DMS53 (cell line): ENCODE measurements around the gene MAGI3.

Experiments used
- DNase-seq: peaks from one replicate; lab custom pipeline; 2025; lab: John Stamatoyannopoulos, UW

The MAGI3 gene

DNA sequence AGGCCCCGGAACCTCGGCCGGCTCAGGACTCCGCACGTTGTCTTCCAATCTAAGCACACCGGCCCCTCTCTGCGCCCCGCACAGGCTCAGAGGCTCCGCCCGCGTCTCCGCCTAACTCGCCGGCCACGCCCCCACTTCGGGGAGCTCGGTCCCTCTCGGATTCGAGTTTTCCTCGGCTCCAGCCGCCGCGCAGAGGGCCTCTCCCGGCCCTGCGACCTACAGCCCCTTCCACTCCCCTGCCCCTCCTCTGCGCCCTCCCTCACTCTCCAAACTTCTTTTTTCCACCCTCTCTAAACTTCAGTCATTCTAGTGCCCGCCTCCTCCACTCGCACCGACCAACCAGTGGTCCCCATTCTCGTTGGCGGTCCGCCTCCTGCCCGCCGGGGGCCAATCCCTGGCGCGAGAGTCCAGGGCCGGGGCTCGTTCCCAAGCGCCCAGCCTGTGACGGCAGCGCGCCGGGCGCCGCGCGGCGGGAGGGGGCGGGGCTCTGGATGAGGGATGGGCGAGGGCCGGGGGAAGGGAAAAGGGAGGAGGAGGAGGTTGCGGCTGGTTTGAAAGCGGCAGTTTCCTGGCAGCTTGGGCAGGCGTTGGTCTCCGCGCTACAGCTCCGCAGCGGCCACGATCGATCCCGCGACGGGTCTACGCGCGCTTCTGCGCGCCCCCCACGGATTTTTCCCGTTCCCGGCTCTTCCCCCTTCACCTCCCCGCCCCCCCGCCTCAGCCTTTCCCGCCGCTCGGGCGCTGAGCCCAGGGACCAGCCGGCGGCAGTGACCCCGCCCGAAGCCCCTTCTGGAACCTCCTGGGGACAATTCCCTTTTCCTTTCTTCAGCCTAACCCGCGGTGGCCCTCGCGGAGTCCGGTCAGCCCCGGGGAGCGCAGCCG, at the start of gene MAGI3:
Gene MAGI3 (plus strand): TSS at position 563 of the 882 bp plus-strand sequence. CDS start 519 bp downstream, outside the sequence.
- DNase-seq = peak; percentile 99

- DNase-seq = peak; percentile 11
Measured at GRCh38 chr1:113353580-113353979, 36.7 kb upstream of the MAGI3 start.

- no peak for DNase-seq
Measured at GRCh38 chr1:113363935-113364334, 26.4 kb upstream of the MAGI3 start.

DNA sequence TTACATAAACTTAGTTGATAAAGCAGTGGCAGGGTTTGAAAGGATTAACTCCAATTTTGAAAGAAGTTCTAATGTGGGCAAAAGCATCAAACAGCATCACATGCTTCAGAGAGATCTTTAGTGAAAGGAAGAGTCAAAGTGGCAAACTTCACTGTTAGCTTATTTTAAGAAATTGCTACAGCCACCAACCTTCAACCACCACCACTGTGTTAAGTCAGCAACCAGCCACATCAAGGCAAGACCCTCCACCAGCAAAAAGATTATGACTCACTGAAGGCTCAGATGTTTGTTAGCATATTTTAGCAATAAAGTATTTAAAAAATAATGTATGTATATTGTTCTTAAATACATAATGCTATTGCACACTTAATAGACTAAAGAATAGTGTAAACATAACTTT, 21.3 kb upstream of the MAGI3 start:
- no peak for DNase-seq

DNA sequence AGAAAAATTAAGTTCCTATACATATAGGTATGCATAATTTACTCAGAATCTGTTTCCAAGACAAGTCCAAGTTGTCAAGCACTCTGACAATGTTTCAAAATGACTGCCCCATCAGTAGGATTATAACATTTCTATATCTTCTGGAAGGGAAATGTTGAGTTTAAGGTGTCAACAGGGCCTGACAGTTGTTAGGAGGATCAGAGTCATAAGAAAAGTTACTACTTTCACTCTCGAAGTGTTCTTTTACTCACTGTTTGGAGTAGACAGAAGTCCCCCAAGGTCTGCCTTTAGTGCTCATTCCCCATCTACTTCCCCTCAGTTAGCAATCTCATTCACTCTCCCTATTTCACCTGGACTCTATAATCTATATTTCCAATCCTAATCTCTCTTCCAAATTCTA, 20.6 kb upstream of the MAGI3 start:
- DNase-seq = no peak

DNA sequence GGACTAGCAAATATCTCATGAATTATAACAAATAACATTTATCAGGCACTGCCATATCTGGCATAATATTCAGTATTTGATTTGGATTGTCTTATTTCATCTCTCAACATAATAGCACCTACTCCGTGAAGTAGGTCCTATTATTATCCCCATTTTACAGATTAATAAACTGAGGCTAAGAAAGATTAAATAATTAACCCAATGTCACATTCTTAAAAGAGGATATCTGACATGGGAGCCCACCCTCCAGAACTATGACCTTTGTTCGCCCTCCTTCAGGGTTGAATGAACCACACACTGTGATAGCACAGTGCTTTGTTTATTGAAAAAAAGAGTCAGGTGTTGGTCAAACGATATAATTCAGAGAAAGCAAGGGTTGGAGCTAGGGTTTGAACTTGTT, 19.4 kb upstream of the MAGI3 start:
- DNase-seq = no peak

GRCh38 chr1:113372546-113372945, 17.8 kb upstream of the MAGI3 start:
- DNase-seq = no peak

DNA sequence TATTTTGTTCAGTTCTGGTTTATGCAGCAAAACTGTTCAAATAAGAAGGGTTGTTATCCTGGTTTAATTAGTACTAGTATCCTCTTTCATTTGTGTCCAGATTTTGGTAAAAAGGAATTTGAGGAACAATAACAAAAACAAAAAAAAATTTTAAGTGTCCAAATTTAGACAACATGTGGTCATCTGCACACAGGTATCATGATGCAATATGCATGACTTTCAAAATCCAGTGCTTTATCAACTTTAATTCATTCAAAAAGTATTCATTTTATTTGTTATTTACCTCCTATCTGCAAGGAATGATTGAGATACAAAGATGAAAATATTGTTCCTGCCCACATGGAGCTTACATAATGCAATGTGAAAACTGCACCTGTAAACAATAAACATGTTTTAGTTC, 16.7 kb upstream of the MAGI3 start:
- no peak for DNase-seq

DNA sequence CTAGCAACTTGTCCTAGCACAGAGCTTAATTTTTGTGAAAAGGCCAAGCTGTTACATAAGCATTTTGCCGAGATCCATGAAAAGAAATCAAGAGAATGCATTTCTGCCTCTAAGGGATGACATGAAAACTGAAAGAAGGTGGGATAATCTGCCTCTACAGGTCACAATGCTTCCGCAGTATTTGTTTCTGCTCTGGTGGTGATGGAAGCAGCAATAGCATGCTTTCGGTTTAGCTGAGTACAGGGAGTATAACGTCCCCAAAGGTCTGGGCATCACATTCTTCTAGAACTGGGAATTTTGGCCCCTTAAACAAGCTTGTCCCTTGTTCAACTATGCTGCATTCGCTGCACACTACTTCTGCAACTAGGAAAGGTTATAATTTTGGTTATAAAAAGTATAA, 14.4 kb upstream of the MAGI3 start:
- no peak for DNase-seq

GRCh38 chr1:113380075-113380474, 10.2 kb upstream of the MAGI3 start:
- DNase-seq = no peak

GRCh38 chr1:113388017-113388620, 2.2 kb upstream of the MAGI3 start:
- DNase-seq = no peak

DNA sequence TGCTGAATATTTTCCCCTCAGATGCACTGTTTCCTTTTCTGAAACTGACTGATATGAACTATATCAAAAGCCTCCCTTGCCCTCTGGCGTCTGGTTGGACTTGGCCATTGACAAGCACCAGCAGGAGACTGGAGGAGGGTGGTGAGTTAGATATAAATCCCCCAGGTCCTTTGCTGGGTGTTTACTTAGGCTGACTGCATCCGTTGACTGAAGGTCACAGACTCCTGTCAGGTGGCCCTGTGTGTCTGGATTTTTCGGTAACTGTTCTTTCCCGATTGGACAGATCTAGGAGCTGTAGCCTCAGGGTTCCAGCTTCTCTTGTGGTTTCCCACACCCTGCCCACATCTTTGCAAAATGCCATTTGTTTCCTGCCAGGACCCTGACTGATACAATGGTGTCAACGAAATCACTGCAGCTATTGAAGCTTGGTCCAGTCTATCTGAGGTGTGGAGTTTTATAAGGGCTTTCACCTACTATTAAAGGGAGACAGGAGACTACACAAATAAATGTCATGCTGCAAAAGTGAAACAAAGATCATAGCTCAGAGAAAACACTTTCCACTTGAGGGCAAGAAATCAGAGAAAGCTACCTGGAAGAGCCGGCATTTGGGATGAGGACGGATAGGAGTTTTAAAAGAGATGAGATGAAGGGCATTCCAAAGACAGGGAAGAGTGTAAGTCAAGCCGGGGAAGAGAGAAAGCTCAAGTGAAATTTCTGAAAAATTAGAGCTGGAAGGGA, 1.5 kb upstream of the MAGI3 start:
- DNase-seq = peak; percentile 71

- peak; percentile 56 for DNase-seq
Measured at GRCh38 chr1:113389359-113389952, 859 bp upstream of the MAGI3 start.

GRCh38 chr1:113390871-113391648, 745 bp downstream of the MAGI3 start:
- peak; percentile 79 for DNase-seq

DNA sequence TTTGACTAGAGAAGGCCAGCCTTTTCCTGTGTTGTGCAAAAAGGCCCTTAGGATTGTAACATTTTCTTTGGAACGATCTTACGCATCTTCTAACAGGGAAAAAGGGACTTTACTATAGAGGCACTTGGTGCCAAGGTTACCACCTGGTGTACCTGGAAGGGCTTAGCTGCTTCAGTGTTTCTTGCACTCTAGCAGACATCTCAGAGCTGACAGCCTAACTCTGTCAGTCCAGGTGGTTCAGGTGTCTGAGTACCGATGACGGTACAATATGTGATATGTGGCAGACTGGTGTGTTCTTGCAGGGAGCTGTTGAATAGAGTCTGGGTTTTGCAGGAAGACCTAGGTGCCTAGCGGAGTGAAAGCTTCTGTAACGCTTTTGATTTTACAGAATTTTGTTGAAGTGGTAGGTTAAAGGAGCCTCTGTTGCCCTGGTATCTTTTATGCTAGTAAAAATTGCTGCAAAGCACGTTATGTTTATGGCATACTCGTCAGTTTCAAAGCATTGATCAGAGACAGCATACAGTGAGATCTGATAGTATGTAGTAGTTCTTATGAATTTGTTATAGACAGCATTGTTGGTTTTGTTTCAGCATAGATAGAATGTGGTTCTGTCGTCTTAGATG, 1.4 kb downstream of the MAGI3 start:
- DNase-seq = peak; percentile 82

DNA sequence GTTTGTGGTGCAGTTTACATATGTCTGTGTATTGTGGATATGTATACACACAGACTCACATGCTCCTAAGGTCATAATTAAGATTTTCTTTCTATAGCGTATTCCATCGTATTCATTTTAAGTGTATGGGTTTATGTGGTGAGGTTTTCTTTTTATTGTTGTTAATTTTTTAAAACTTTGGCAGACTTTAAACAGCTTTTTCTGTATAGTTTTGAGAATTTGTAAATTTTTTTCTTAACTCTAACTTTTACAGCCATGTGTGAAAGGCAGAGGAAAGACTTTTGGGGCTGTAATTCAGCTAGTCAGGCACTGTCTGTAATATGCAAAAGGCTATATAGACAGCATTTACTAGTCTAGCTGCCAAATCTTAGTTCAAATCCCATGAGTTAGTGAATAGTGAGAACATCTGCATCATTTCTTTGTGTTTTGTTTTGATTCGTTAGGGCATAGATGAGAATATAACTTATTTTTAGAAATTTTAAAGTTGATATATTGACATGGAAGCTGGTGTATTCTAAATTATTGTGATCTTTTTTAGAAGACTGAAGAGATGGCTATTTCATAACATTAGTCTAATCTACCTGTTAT, 2.3 kb downstream of the MAGI3 start:
- DNase-seq = no peak

GRCh38 chr1:113394043-113394862, 3.9 kb downstream of the MAGI3 start:
- no peak for DNase-seq

GRCh38 chr1:113394863-113395259, 4.5 kb downstream of the MAGI3 start:
- no peak for DNase-seq

DNA sequence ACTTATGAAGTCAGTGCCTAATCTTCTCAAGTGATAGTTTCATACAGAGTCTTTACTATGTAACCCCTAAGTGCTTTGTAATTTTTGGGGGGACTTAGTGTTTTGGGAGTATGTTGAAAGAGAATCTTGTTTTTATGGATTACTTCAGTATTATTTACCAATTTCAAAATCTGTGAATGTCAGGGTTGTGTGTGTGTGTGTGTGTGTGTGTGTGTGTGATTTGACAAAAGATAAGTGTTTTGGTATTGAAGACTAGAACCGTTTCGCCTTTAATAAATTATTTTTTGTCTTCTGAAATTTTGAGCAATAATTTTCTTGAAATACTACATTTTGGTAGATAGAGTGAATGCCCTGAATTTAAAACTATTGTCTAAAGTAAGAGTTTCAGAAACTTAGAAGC, 5.8 kb downstream of the MAGI3 start:
- no peak for DNase-seq

DNA sequence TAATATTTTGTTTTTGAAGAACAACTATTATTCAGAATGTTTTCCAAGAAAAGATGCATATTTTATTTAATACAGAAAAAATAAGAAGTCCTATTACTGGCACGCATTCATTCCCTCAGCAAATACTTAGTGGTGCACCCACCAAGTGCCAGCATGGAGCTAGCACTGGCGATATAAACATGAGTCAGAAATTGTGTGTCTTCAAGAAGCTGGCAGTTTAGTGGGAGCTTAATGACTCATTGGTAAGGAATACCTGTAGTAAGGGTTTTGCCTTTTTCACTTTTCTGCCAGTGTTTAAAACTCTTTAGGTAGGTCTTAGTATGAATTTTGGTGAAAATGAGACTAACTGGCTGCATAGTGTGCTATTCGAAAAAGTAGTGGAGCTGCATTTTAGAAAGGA, 6.3 kb downstream of the MAGI3 start:
- peak; percentile 20 for DNase-seq
